B cell (primary cell): Measurements from ENCODE around the gene ELMO1. TPM values are rescaled to one million over a fixed set of nuclear protein-coding genes. Genes with fewer than 3 reads are reported as not detected.

Experiments used
- ATAC-seq: fragments of 200-7000 bp; cut with Tn5 transposase; one replicate; pipeline ENCODE4 v1.10.0; 2021; ENCODE audit warnings: low read depth, mild to moderate bottlenecking, moderate number of reproducible peaks, moderate library complexity
- CTCF ChIA-PET: fragments of 350-600 bp; sonication (Branson Sonifier 250); formaldehyde crosslinking; loops from one replicate; lab custom pipeline; 2021; ENCODE audit warnings: antibody characterized with exemption, inconsistent platforms; lab: Charles Lee
- POLR2A ChIA-PET: fragments of 350-600 bp; sonication (Branson Sonifier 250); formaldehyde crosslinking; loops from one replicate; lab custom pipeline; 2021; ENCODE audit warnings: antibody characterized with exemption; lab: Charles Lee
- DNase-seq: peaks from one replicate; pipeline ENCODE4 v3.0.0; 2013
- H2AFZ ChIP-seq: 2 replicates; pipeline ENCODE4 v1.6.1; 2012; ENCODE audit warnings: mild to moderate bottlenecking, low read depth, low read length; ENCODE audit not compliant: insufficient read depth, poor library complexity, severe bottlenecking
- H3K27ac ChIP-seq, 2 donors: 1 replicate in 1 of 2; 2 replicates in 1 of 2; pipeline ENCODE4 v1.5.1; 2012 to 2013; ENCODE audit warnings: low read length in 2 of 2, mild to moderate bottlenecking in 2 of 2, moderate library complexity in 1 of 2
- H3K27me3 ChIP-seq, 4 experiments: fragments of 200-600 bp in 1 of 4; sonication (generic) in 1 of 4; replicated peaks in 1 of 4; 1 replicate in 2 of 4; 2 replicates in 2 of 4; pipeline versions ENCODE4 v1.6.1 to v1.7.0; 2013 to 2016; ENCODE audit warnings: low read length in 3 of 4, mild to moderate bottlenecking in 2 of 4, mixed read lengths in 1 of 4, moderate library complexity in 1 of 4; ENCODE audit not compliant: insufficient read depth in 4 of 4, control insufficient read depth in 3 of 4; ENCODE audit errors: control extremely low read depth in 1 of 4
- H3K36me3 ChIP-seq, 2 experiments: replicated peaks in 1 of 2; 1 replicate in 1 of 2; 2 replicates in 1 of 2; pipeline versions ENCODE4 v1.6.1 to v1.7.1; 2013; ENCODE audit warnings: low read length in 1 of 2; ENCODE audit not compliant: insufficient read depth in 2 of 2, control insufficient read depth in 1 of 2; ENCODE audit errors: control extremely low read depth in 1 of 2, extremely low read depth in 1 of 2
- H3K4me1 ChIP-seq, 2 donors: fragments of 200-600 bp in 1 of 2; sonication (generic) in 1 of 2; 1 replicate in 1 of 2; 2 replicates in 1 of 2; pipeline versions ENCODE4 v1.5.1 to v1.6.1; 2013 to 2017; ENCODE audit warnings: low read length in 2 of 2; ENCODE audit not compliant: control insufficient read depth in 2 of 2, insufficient read depth in 2 of 2
- H3K4me2 ChIP-seq: replicated peaks from 2 replicates; pipeline ENCODE3; 2012; ENCODE audit warnings: mild to moderate bottlenecking, low read depth, low read length; ENCODE audit not compliant: poor library complexity, severe bottlenecking
- H3K4me3 ChIP-seq, 5 experiments: fragments of 200-600 bp in 1 of 5; sonication (generic) in 1 of 5; 1 replicate in 3 of 5; 2 replicates in 2 of 5; pipeline versions ENCODE4 v1.5.1 to v1.7.0; 2011 to 2016; ENCODE audit warnings: low read length in 4 of 5, mild to moderate bottlenecking in 4 of 5, low read depth in 2 of 5, control low read depth in 1 of 5, moderate library complexity in 1 of 5; ENCODE audit not compliant: insufficient read depth in 1 of 5; ENCODE audit errors: control extremely low read depth in 1 of 5, extremely low read depth in 1 of 5
- H3K79me2 ChIP-seq: fragments of 200-600 bp; sonication (generic); one replicate; pipeline ENCODE4 v1.6.0; 2016; ENCODE audit warnings: low read length; ENCODE audit not compliant: control insufficient read depth, insufficient read depth
- H3K9ac ChIP-seq: fragments of 200-600 bp; sonication (generic); 2 replicates; pipeline ENCODE4 v1.6.1; 2017; ENCODE audit warnings: mild to moderate bottlenecking, low read length, moderate library complexity
- H3K9me3 ChIP-seq, 3 donors: one replicate each; pipeline versions ENCODE4 v1.6.1 to v1.7.1; 2013; ENCODE audit warnings: low read length in 2 of 3; ENCODE audit not compliant: control insufficient read depth in 2 of 3, insufficient read depth in 1 of 3; ENCODE audit errors: control extremely low read depth in 1 of 3
- H4K20me1 ChIP-seq: 2 replicates; pipeline ENCODE4 v1.6.0; 2012; ENCODE audit warnings: mild to moderate bottlenecking, low read length; ENCODE audit not compliant: insufficient read depth, control insufficient read depth, poor library complexity, severe bottlenecking
- H3K27ac Mint-ChIP-seq: one replicate; pipeline ENCODE4 v1.8.0; 2021; ENCODE audit warnings: mixed read lengths
- H3K27me3 Mint-ChIP-seq: one replicate; pipeline ENCODE4 v1.8.0; 2021; ENCODE audit warnings: mixed read lengths
- H3K4me1 Mint-ChIP-seq: one replicate; pipeline ENCODE4 v1.8.0; 2021; ENCODE audit warnings: mixed read lengths
- H3K4me3 Mint-ChIP-seq: one replicate; pipeline ENCODE4 v1.8.0; 2021; ENCODE audit warnings: mixed read lengths
- H3K9me3 Mint-ChIP-seq: one replicate; pipeline ENCODE4 v1.8.0; 2022; ENCODE audit warnings: mixed read lengths; ENCODE audit not compliant: insufficient read depth
- EZH2 ChIP-seq: IDR thresholded peaks from 2 replicates; pipeline ENCODE4 v1.6.1; 2012; ENCODE audit warnings: borderline replicate concordance, low read depth, mild to moderate bottlenecking, moderate library complexity, low read length; ENCODE audit not compliant: insufficient read depth, poor library complexity, severe bottlenecking
- WGBS: methylation state at CpG from one replicate; pipeline ENCODE4 v1.1.5; 2013; ENCODE audit warnings: missing lambda C conversion rate; ENCODE audit not compliant: insufficient coverage; 5-methylcytosine and 5-hydroxymethylcytosine counted together
- intact Hi-C: fragments of 100-400 bp; cut with micrococcal nuclease; formaldehyde crosslinking; loops from one replicate; pipeline ENCODE4 v1.10.0; 2022
- polyA plus RNA-seq: library from polyadenylated mRNA; depleted of rRNA; stranded (reverse); fragments of >200 nt; gene quantifications from 2 replicates; pipeline ENCODE4 v1.2.3, GENCODE V29; 2012
- total RNA-seq, 2 donors: library from RNA; stranded (reverse); fragments of 120-200 nt in 1 of 2; gene quantifications; 1 replicate in 1 of 2; 2 replicates in 1 of 2; pipeline versions ENCODE4 v1.2.3 to v1.2.4, GENCODE V29; 2013 to 2022
- TF ChIP-seq, protein P1 (sequence below): fragments of 200-600 bp; IDR thresholded peaks from one replicate; pipeline ENCODE4 v1.8.0; 2022; ENCODE audit warnings: antibody characterized with exemption, mild to moderate bottlenecking

Gene ELMO1
- total and polyA plus RNA-seq, 2 donors (not counting 1 experiment from before 2014, with no cell fraction given): 44.7 to 177 TPM

DNA sequence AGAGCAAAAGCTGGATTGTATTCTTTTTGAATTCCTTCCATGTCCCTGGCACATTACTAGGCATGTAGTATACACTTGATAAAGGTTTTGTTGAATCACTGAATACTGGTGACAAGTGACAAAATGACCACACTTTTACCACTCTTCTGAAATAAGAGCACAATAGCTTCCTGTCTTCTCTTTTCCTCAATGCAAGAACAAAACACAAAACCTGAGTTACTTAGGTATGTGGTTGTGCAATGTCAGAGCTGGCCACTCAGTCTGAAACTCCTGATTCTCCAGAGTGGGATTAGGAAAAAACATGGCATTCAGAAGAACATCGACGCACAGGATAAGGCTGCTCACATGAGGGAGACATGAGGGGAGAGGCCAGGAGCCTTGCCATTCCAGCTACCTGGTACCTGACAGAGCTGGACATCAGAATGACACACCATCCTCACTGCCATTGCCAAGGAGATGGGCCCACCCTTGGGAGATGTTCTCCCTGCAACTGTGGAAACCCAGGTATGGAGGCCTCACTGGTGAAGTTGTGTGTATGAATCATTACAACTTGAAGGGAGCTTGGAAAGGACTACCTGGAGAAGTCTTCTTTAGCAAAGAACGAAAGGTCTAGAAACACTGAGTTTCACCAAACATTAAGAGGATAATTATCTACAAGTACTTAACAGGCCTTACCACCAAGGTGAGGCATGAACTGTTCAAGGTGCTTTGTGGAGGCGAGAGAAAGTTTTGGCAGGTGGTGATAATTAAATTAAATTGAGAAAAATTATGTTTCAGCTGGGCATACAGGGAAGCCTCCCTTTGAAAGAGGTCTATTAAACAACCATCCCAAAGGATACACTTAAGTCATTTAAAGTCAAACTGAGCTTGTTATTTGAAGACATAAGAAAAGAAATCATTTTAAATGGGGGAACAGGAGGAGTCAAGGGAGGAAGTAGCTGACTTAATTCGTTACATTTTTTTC is 477.8 kb downstream of the ELMO1 start:
- H3K4me2 ChIP-seq: no peak overlapping the region
- peaks cover 21% of the 10 kb centered on the region for H4K20me1 ChIP-seq
- DNase-seq (no peak), ATAC-seq (no peak)
- Mint-ChIP-seq H3K27ac (no peak overlapping the region), H3K9me3 (peaks cover 2% of the 10 kb centered on the region), H3K4me1 (peaks cover 26% of the 10 kb centered on the region), H3K4me3 (no peak overlapping the region), H3K27me3 (no peaks in the 10 kb centered on the region)
- no peaks in the 10 kb centered on the region for H3K9me3 ChIP-seq
- POLR2A ChIA-PET: no interaction called here
- WGBS: 100% methylated on average over 2 of the region's 5 CpGs
- H3K4me3 ChIP-seq: no peak overlapping the region
- H2AFZ ChIP-seq: no peak overlapping the region
- no peak overlapping the region for H3K9ac ChIP-seq
- no peaks in the 10 kb centered on the region for H3K36me3 ChIP-seq
- H3K79me2 ChIP-seq: peaks cover 8% of the 10 kb centered on the region
- H3K27ac ChIP-seq: no peak overlapping the region
- TF ChIP-seq EZH2: no peak
- TF ChIP-seq, protein P1, sequence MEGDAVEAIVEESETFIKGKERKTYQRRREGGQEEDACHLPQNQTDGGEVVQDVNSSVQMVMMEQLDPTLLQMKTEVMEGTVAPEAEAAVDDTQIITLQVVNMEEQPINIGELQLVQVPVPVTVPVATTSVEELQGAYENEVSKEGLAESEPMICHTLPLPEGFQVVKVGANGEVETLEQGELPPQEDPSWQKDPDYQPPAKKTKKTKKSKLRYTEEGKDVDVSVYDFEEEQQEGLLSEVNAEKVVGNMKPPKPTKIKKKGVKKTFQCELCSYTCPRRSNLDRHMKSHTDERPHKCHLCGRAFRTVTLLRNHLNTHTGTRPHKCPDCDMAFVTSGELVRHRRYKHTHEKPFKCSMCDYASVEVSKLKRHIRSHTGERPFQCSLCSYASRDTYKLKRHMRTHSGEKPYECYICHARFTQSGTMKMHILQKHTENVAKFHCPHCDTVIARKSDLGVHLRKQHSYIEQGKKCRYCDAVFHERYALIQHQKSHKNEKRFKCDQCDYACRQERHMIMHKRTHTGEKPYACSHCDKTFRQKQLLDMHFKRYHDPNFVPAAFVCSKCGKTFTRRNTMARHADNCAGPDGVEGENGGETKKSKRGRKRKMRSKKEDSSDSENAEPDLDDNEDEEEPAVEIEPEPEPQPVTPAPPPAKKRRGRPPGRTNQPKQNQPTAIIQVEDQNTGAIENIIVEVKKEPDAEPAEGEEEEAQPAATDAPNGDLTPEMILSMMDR: no peak
- intact Hi-C loops: no loop called here
- H3K27me3 ChIP-seq: no peaks in the 10 kb centered on the region
- H3K4me1 ChIP-seq: peaks cover 3 to 12% of the 10 kb centered on the region in 2 donors
- CTCF ChIA-PET: interaction anchor here (0.6 to 1.8 kb wide), 7 partner anchors 9 to 228 kb away, joined by 3 to 6 read pairs (median 3); no protein-coding TSS in a partner anchor

DNA sequence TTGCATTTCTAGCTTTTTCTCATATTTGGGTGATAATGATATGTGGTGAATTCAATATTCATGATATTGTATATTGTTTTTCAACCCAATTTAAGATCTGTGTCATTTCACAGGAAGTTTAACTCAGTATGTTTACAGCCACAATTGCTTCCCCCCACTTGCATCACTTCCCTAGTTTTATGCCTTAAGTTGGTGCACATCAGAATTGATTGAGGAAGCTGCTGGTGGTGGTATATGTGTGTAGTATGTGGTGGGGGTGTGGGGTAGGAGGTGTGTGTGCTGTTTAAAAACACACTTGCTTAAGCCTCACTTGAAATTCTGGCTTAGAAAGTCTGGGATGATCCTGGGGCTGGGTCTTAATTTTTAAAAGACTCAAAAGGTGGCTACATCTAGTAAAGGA is 479.3 kb downstream of the ELMO1 start:
- Histone ChIP-seq H3K4me1 (peaks cover 3 to 12% of the 10 kb centered on the region in 2 donors), H3K9ac (no peak overlapping the region), H2AFZ (no peak overlapping the region), H3K79me2 (peaks cover 8% of the 10 kb centered on the region), H3K27ac (no peak overlapping the region), H4K20me1 (peaks cover 21% of the 10 kb centered on the region), H3K4me3 (no peak overlapping the region), H3K27me3 (no peaks in the 10 kb centered on the region), H3K36me3 (no peaks in the 10 kb centered on the region), H3K4me2 (no peak overlapping the region), H3K9me3 (no peaks in the 10 kb centered on the region)
- peaks cover 26% of the 10 kb centered on the region for H3K4me1 Mint-ChIP-seq
- intact Hi-C loops: no loop called here
- ATAC-seq: peak; percentile 24
- POLR2A ChIA-PET: no interaction called here
- H3K27me3 Mint-ChIP-seq: no peaks in the 10 kb centered on the region
- H3K4me3 Mint-ChIP-seq: no peak overlapping the region
- CTCF ChIA-PET: interaction anchor here (1.1 kb wide), 1 partner anchor 9 kb away, joined by 3 read pairs; no protein-coding TSS in a partner anchor
- TF ChIP-seq EZH2: no peak
- TF ChIP-seq, protein P1: no peak
- H3K9me3 Mint-ChIP-seq: peaks cover 2% of the 10 kb centered on the region
- no peak overlapping the region for H3K27ac Mint-ChIP-seq
- DNase-seq: no peak
